Activated T-cell treated with anti-CD3 and anti-CD28 coated beads, Interleukin-2, amount 50 U/mL, for 4 hours (primary cell): Measurements from ENCODE around the gene NKX3-2. TPM values are rescaled to one million over a fixed set of nuclear protein-coding genes. Genes with fewer than 3 reads are reported as not detected.

Source experiments
- ATAC-seq, 2 donors: fragments of 200-7000 bp; cut with Tn5 transposase; one replicate each; pipeline ENCODE4 v1.10.0; 2021
- DNase-seq: peaks from one replicate; pipeline ENCODE4 v3.0.0-alpha.2; 2020
- H3K27me3 Mint-ChIP-seq: one replicate; pipeline ENCODE4 v1.8.0; 2021; ENCODE audit warnings: low read depth, mixed read lengths
- H3K36me3 Mint-ChIP-seq: one replicate; pipeline ENCODE4 v1.8.0; 2022; ENCODE audit warnings: mixed read lengths; ENCODE audit not compliant: insufficient read depth
- H3K4me1 Mint-ChIP-seq: one replicate; pipeline ENCODE4 v1.8.0; 2021; ENCODE audit warnings: low read depth, mixed read lengths
- H3K4me3 Mint-ChIP-seq: one replicate; pipeline ENCODE4 v1.8.0; 2021; ENCODE audit warnings: mild to moderate bottlenecking, moderate library complexity, mixed read lengths
- H3K9me3 Mint-ChIP-seq: one replicate; pipeline ENCODE4 v1.8.0; 2021; ENCODE audit warnings: mixed read lengths
- total RNA-seq, 3 donors: library from RNA; stranded (reverse); gene quantifications; one replicate each; pipeline ENCODE4 v1.2.1, GENCODE V29; 2021

The NKX3-2 gene
- total RNA-seq, 3 donors from 2014 or later, result not detected

DNA sequence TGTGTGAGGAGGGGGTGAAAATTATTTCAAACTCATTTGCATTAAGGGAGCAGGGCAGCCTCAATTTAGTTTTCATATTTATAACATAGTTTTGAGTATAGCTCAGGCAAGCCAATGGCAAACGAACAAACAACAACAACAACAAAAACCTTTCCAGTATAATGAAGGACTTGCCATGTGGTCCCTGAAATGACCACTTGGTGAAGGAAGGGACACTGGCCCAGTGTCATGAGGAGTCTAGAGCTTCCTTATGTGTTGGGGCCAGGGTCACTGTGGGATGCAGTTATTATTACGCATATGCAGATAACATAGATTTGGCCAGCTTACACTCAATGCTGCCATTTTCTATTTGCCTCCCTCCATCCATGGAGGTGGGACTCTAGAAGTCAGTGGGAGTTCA lies 23.3 kb downstream of the NKX3-2 start:
- no peak overlapping the region for H3K4me3 Mint-ChIP-seq
- peaks cover 64% of the 10 kb centered on the region for H3K27me3 Mint-ChIP-seq
- H3K4me1 Mint-ChIP-seq, result no peaks in the 10 kb centered on the region
- H3K9me3 Mint-ChIP-seq, result no peaks in the 10 kb centered on the region
- no peak for ATAC-seq
- no peak for DNase-seq
- H3K36me3 Mint-ChIP-seq, result no peaks in the 10 kb centered on the region

- Mint-ChIP-seq H3K4me3 (no peak overlapping the region), H3K27me3 (peaks cover 44% of the 10 kb centered on the region), H3K4me1 (no peaks in the 10 kb centered on the region), H3K9me3 (no peaks in the 10 kb centered on the region), H3K36me3 (no peaks in the 10 kb centered on the region)
- no peak for ATAC-seq
- DNase-seq, result no peak
Observed at GRCh38 chr4:13516315-13516860, 27.9 kb downstream of the NKX3-2 start.

DNA sequence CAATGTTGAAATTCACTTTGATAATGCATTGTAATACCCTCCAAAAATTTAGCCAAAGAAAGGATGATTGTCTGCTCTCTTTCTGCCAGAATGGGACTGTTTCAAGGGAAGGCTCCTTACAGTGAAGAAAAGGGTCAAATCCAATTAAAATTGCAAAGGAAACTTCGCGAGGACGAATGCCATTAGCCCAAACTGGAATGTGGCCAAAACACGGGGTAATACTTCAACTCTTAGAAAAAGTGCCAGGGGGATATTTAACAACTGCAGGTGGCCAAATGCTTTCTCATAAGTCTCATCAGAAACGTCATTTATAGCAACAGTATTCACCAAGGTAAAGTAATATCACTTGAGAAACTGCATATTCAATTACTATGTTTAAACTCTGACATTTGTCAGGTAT lies 29.0 kb downstream of the NKX3-2 start:
- Mint-ChIP-seq H3K36me3 (no peaks in the 10 kb centered on the region), H3K4me3 (no peak overlapping the region), H3K27me3 (peaks cover 42% of the 10 kb centered on the region), H3K4me1 (no peaks in the 10 kb centered on the region), H3K9me3 (no peaks in the 10 kb centered on the region)
- ATAC-seq (no peak), DNase-seq (no peak)

- DNase-seq, result no peak
- Mint-ChIP-seq H3K36me3 (no peaks in the 10 kb centered on the region), H3K9me3 (no peaks in the 10 kb centered on the region), H3K4me1 (no peaks in the 10 kb centered on the region), H3K27me3 (peaks cover 40% of the 10 kb centered on the region), H3K4me3 (no peak overlapping the region)
- ATAC-seq, result no peak
Observed at GRCh38 chr4:13514722-13515121, 29.6 kb downstream of the NKX3-2 start.

- H3K27me3 Mint-ChIP-seq, result peaks cover 28% of the 10 kb centered on the region
- DNase-seq, result no peak
- no peaks in the 10 kb centered on the region for H3K9me3 Mint-ChIP-seq
Observed at GRCh38 chr4:13511101-13511500, 33.2 kb downstream of the NKX3-2 start.

DNA sequence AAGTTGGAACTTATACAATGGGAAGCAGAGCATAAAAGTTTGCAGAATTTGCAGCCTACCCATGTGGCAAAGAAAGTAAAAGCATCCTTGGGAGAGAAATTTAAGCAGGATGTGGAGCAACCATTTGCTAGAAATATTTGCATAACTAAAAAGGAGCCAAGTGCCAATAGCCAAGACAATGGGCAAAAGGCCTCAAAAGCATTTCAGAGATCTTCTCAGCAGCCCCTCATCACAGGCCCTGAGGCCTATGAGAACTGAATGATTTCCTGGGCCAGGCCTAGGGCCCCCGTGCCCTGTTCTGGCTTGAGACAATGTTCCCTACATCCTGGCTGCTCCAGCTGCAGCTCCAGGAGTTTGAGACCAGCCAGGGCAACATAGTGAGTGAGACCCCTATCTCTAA lies 34.9 kb downstream of the NKX3-2 start:
- DNase-seq (no peak), ATAC-seq (no peak)
- H3K4me1 Mint-ChIP-seq, result no peaks in the 10 kb centered on the region
- no peaks in the 10 kb centered on the region for H3K36me3 Mint-ChIP-seq
- H3K9me3 Mint-ChIP-seq, result no peaks in the 10 kb centered on the region
- H3K27me3 Mint-ChIP-seq, result peaks cover 28% of the 10 kb centered on the region
- H3K4me3 Mint-ChIP-seq, result no peak overlapping the region

More at GRCh38 chr4:13511101-13511500, 33.2 kb downstream of the NKX3-2 start:
- H3K4me1 Mint-ChIP-seq, result no peaks in the 10 kb centered on the region
- no peak overlapping the region for H3K4me3 Mint-ChIP-seq
- ATAC-seq, result no peak
- no peaks in the 10 kb centered on the region for H3K36me3 Mint-ChIP-seq

DNA sequence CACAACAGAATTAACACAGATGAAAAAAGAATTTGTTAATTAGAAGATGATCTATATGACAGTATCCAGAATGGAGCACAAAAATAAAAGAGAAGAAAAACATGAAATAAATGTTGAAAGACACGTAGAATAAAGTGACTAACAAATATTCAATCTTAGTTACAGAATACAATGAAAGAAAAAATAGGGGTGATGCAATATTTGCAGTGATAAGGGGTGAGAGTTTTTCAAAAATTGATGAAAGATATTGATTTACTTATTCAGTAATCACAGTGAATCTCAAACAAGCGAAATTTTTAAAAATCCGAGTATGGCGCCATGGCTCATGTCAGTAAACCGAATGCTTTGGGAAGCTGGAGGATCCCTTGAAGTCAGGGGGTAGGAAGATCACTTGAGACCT lies 39.9 kb downstream of the NKX3-2 start:
- ATAC-seq (no peak), DNase-seq (no peak)
- H3K36me3 Mint-ChIP-seq, result no peaks in the 10 kb centered on the region
- H3K9me3 Mint-ChIP-seq, result no peaks in the 10 kb centered on the region
- H3K4me3 Mint-ChIP-seq, result no peak overlapping the region
- peaks cover 16% of the 10 kb centered on the region for H3K27me3 Mint-ChIP-seq
- no peaks in the 10 kb centered on the region for H3K4me1 Mint-ChIP-seq

DNA sequence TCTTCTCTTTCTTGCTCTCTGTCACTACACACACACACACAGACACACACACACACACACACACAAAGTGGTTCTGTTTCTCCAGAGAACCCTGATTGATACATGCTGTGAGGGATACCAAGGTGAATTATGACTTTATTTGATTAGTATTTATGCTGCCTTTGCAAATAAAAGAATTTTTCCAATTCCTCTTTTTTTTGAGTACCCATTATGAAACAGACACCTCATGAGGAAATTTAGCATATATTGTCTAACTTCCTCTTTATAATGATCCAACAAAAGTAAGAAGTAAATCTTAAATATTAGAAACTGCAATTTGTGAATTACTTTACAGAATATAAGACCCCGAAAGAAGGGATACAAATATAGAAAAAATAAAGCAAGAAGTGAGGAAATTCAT lies 45.8 kb downstream of the NKX3-2 start:
- Mint-ChIP-seq H3K4me1 (no peaks in the 10 kb centered on the region), H3K4me3 (no peak overlapping the region), H3K36me3 (no peaks in the 10 kb centered on the region), H3K9me3 (no peaks in the 10 kb centered on the region), H3K27me3 (peaks cover 30% of the 10 kb centered on the region)
- DNase-seq (no peak), ATAC-seq (no peak)

- ATAC-seq, result no peak
- no peak for DNase-seq
- Mint-ChIP-seq H3K4me1 (no peaks in the 10 kb centered on the region), H3K27me3 (peaks cover 26% of the 10 kb centered on the region), H3K9me3 (no peaks in the 10 kb centered on the region), H3K4me3 (no peak overlapping the region), H3K36me3 (no peaks in the 10 kb centered on the region)
Observed at GRCh38 chr4:13496605-13497004, 47.7 kb downstream of the NKX3-2 start.

DNA sequence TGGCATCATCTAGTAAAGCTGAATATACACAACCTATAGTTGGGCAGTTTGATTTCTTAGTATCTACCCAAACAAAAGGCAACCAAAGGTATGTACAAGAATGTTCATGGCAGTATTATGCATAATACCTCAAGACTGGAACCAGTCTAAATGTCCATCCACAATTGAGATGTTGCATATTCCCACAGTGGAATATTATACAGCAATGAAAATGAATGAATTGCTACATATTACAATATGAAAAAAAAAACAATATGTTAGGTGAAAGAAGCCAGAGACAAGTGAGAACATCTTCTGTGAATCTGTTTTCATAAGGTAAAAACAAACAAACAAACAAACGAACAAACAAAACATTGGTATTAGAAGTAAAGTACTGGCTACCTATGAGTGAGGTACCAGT lies 48.6 kb downstream of the NKX3-2 start:
- Mint-ChIP-seq H3K4me1 (no peaks in the 10 kb centered on the region), H3K36me3 (no peaks in the 10 kb centered on the region), H3K27me3 (peaks cover 29% of the 10 kb centered on the region), H3K9me3 (no peaks in the 10 kb centered on the region), H3K4me3 (no peak overlapping the region)
- DNase-seq (no peak), ATAC-seq (no peak)

DNA sequence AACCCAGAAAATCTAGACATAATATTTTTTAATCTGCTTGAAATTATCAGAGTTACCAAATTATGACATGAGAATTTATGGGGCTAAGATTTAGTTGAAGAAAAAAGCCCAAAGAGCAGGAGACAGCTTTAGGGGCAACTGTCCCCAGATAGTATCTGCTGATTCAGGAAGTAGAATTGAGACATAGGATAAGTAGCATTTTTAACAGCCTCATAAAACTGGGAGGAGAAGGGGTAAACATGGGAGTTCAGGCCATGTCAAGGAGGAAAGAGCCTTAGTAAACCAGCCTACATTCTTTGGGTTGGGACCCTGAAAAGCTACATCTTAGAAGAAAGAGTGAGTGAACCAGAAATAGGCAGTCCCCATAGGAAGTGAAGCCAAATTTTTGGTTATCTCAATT lies 50.5 kb downstream of the NKX3-2 start:
- Mint-ChIP-seq H3K4me1 (no peaks in the 10 kb centered on the region), H3K27me3 (peaks cover 37% of the 10 kb centered on the region), H3K36me3 (no peaks in the 10 kb centered on the region), H3K4me3 (no peak overlapping the region), H3K9me3 (no peaks in the 10 kb centered on the region)
- DNase-seq (no peak), ATAC-seq (no peak)

DNA sequence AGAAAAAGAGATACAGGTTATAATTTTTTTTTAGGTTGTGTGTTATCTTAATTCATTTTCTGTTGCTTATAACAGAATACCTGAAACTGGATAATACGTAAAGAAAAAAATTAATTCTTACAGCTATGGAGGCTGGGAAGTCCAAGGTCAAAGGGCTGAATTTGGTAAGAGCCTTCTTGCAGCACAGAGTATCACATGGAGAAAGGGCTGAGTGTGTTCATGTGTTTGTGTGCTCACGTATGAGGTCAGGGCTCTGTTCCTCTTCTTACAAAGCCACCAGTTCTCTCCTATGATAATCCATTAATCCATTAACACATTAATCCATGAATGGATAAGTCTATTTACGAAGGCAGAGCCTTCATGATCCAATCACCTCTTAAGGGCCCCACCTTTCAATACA lies 51.6 kb downstream of the NKX3-2 start:
- Mint-ChIP-seq H3K36me3 (no peaks in the 10 kb centered on the region), H3K4me3 (no peak overlapping the region), H3K27me3 (peaks cover 44% of the 10 kb centered on the region), H3K9me3 (no peaks in the 10 kb centered on the region), H3K4me1 (no peaks in the 10 kb centered on the region)
- no peak for DNase-seq
- ATAC-seq, result no peak

Other genes with a start within 250 kb of the NKX3-2 start
- gene RAB28, start 60.2 kb downstream of the NKX3-2 start, total RNA-seq, result 10 to 100 TPM; 14.2 to 14.9 (median 14.2) TPM
- gene BOD1L1, start 83.2 kb upstream of the NKX3-2 start, total RNA-seq, result 10 to 100 TPM; 28.7 to 34.1 (median 32.5) TPM